Stimulated activated CD4-positive, alpha-beta T cell treated with anti-CD3 and anti-CD28 coated beads, TNF-alpha, amount 100 ng/mL, for 48 hours (primary cell): ENCODE results near the gene INKA2.
"Not testable (repeated sequence)": the region's sequence is repeated elsewhere in the genome, so short reads cannot be mapped to it uniquely, and the experiment has no call there.

ENCODE experiments used
- DNase-seq, 3 donors: peaks; one replicate each; pipeline ENCODE4 v3.0.0-alpha.2; 2020; ENCODE audit warnings: low read depth in 3 of 3

Gene INKA2

DNA sequence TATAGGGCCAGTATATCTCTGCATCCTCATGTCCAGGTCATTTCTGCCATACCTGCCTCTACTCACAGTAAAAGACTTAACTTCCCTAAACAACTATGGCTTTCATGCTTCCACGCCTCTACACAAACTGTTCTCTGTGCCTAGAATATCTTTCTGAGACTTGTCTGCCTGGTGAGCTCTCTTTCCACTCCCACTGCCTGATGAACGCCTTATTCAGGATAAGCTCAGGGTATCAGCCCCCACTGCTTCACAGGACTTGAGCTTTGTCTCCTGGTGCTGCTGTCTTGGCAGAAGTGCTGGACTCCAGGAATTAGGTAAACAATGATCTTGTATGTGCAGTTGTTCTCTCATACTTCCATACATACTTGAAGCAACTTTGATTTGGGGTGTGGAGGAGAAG lies 11.7 kb upstream of the INKA2 start:
- no peak for DNase-seq

DNA sequence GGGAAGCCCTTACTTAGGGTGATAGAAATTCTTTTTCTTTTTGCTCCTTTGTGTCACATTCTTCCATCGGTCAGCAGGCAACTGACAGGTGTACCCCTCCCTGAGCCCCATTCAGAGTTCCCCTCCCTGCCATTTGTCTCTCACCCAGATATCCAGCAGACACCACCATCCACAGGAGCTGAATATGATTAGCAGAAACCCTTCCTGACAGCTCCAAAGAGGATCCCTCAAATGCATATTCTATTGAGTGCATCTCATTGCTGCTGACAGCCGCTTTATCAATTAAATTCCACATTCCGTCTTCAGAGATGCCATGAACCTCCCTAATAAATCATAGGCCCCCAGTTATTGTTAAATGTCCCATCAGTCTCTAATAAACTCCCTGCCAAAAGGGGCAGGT lies 10.4 kb upstream of the INKA2 start:
- no peak for DNase-seq

DNA sequence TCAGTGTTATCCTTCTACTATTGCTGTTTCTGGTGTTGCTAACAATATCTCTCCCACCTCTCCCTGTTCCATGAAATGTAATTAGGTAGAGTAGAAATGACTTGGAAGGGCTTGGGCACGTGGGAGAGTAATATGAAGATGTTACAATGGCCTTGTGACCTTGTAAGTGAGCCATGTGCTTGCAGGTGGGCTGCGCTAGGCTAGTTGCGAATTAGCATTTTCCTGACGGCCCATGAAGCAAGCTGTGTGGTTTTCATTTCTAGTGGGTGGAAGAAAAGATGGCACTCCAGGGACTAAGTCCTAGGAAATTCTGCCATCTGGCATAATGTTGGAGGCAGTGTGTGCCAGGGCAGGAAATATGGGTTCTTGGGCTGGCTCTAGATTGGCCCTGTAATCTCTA lies 8.8 kb upstream of the INKA2 start:
- DNase-seq: no peak

DNA sequence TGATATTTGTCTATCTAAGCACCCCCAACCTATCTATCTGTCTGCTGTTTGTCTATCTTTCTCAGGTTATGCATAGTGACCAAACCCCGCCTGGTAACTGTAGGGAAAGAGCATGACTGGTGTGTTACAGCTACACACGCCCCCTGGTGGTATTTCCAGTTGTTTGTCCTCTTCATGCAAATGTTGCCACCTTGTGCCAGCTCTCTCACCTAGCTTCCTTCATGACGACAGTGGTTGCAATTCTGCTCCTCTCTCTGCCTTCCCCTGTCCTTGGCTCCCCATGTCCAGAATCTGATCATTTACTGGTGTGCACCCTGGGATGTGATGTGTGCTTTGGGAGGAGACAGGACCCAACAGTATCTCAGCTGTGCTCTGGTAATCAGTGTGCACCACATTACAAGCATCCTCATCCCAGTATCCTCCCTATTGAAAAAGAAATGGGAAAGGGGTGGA lies 8.1 kb upstream of the INKA2 start:
- DNase-seq: peak; percentile 47 to 71 (median 69)

GRCh38 chr1:111746614-111746999 lies 7.4 kb upstream of the INKA2 start:
- no peak for DNase-seq

GRCh38 chr1:111745675-111746613 lies 6.7 kb upstream of the INKA2 start:
- DNase-seq: no peak

DNA sequence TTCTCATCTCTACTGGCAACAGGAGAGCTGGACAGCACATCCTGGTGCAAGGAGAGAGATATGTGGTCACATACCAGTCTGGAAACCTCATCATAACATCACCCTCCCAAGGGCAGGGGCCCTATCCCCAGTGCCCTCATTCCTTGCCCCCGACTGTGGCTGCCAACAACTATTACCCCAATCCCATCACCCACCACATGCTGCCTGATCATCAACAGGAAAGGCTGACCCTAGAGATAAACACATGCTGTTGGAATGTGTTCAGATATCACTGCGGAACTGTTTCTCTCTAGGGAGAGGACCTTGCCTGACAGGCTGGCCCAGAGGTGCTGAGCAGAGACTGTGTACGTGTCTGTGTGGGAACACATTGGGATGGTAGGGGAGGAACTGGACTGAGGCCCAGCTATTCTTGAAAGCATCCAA lies 4.5 kb upstream of the INKA2 start:
- DNase-seq: no peak

GRCh38 chr1:111742938-111743549 lies 3.8 kb upstream of the INKA2 start:
- DNase-seq: no peak

DNA sequence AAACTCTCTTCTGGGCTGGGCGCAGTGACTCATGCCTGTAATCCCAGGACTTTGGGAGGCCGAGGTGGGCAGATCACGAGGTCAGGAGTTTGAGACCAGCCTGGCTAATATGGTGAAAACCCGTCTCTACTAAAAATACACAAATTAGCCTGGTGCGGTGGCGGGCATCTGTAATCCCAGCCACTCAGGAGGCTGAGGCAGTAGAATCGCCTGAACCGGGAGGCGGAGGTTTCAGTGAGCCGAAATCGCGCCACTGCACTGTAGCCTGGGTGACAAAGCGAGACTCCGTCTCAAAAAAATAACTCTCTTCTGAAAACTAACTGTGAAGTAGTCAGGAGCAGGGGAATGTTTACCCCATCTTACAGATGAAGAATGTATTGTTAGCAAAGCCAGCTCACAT lies 3.1 kb upstream of the INKA2 start:
- not testable (repeated sequence) for DNase-seq

DNA sequence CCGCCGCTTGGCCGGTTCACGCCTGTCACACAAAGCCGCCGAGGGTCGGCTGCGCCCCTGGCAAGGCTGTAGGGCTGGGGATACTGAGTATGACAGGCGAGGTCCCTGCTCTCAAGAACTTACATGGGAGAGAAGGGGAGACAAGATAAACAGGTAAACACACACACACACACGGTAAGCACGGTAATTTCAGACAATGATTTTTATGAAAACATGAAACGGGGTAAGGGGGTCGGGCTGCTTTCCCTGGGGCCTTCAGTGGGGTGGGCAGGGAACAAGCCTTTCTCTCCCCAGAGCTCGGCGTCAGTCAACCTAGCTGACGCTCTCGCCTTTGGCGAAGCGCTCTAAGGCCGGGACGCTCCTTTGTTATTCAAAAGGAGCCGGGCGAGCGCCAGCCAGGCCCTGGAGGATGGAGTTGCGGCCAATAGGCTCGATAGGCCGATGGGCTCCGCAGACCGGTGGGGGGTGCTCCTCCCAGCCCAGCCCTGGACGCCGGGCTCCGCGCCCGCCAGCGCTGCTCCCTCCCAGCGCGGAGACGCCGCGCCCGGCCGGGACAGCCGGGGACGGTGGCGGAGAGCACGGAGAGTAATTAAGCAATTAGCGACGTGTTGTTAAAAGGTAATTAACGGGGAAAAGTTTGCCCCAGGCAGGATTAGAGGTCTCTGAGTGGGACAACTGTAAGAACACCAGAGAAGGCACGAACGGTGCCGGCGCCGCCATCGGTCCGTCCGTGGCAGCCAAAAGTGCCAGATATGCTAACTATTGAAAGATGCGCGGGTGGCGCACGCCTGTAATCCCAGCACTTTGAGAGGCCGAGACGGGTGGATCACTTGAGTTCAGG lies 950 bp upstream of the INKA2 start:
- no peak for DNase-seq

DNA sequence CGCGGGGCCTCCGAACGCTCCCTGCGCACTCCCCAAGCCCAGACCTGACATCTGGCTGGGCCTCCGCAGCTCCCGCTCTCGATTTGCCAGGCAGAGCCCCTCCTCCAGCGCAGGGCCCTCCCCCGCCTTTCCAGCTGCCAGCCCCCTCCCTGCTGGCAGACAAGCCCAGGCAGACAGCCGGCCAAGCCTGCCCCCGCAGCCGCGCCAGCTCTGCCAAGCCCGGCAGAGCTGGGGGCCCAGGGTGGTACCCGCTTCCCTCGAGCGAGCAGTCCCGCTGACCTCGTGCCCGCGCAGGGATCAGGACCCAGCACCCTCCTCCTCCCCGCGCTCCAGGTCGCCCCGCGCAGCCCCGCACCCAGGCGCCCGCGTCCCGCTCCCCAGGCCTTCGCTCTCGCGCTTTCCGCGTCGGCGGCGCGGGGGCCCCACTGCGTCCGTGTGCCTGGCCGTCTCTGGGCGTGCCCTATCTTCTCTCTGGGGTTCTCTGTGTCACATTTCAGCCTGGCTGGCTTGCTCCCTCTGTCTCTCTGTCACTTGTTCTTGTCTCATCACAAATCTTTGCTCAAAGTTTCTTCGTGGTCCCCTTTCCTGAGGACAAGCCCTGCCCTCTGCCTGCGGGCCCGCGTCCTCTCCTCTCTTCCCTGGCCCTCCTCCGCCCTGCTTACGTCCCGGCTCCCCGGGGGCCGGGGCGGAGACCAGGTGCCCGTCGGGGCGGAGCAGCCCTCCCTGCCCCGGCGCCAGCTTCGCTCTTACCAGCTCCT lies 580 bp downstream of the INKA2 start:
- no peak for DNase-seq

DNA sequence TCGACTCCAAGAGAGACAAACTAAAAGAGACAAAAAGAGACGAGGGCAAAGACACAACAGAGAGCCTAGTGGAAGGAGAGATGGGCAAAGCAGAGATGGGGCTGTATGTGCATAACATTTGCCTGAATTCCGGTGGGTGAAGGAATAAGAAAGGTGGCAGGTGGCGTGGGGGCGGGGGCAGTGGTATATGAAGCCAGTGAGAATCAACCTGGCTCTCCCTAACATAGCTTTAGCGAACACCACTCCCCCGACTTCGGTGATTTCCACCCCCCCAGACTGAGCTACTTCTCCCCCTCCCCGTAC lies 1.1 kb downstream of the INKA2 start:
- DNase-seq: no peak

GRCh38 chr1:111737216-111738132 lies 1.7 kb downstream of the INKA2 start:
- no peak for DNase-seq

GRCh38 chr1:111736548-111737215 lies 2.5 kb downstream of the INKA2 start:
- no peak for DNase-seq

GRCh38 chr1:111735858-111736544 lies 3.2 kb downstream of the INKA2 start:
- no peak for DNase-seq

- no peak for DNase-seq
These were observed 3.9 kb downstream of the INKA2 start for GRCh38 chr1:111735321-111735720.

- no peak for DNase-seq
These were observed 4.3 kb downstream of the INKA2 start for GRCh38 chr1:111734856-111735255.

- no peak for DNase-seq
These were observed 4.8 kb downstream of the INKA2 start for GRCh38 chr1:111734426-111734825.

GRCh38 chr1:111733992-111734341 lies 5.2 kb downstream of the INKA2 start:
- DNase-seq: no peak
